HG02588 (cell line): ENCODE data around the gene NEURL1.
"Not testable (repeated sequence)": the region's sequence is repeated elsewhere in the genome, so short reads cannot be mapped to it uniquely, and the experiment has no call there.

ENCODE experiments used
- ATAC-seq: cut with Tn5 transposase; IDR thresholded peaks from one replicate; pipeline ENCODE4 v1.9.1; 2021; ENCODE audit warnings: mild to moderate bottlenecking, moderate library complexity; ENCODE audit not compliant: unreplicated experiment

NEURL1 gene

DNA sequence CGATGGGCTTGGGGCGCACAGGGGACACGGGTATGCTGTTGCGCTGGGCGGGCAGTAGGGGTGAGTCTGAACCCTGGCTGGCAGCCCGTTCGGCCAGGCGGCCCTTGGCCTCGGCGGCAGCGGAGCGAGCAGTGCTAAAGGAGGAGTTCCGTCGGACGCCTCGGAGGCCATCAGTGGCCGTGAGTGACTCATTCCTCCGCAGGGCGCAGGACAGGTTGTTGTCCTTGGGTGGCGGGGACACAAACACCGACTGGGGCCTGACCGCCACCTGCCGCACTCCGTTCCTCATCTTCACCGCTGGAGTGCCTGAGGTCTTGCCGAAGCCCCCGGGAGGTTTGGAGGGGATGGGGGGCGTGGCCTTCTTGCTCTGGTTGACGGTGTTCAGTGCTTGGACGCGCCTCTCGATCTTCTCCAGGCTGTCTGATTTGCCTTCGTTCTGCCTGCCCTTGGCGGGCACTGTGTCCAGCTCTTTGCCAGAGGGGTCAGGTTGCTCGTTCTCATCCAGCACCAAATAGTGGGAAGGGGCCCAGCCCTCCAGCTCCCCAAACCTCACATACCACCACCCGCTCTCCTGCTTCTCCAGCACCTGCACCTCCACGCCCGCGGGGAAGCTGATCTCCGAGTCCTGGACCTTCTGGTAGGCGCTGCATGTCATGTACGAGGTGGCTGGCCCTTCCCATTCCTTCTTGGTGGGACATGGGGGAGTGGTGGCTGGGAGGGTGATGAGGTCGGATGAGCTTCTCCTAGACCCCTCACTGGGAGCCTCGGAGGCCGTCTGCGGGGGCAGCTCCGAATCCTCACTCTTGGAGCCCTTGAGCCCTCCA lies 108.7 kb downstream of the NEURL1 start:
- ATAC-seq = no peak

DNA sequence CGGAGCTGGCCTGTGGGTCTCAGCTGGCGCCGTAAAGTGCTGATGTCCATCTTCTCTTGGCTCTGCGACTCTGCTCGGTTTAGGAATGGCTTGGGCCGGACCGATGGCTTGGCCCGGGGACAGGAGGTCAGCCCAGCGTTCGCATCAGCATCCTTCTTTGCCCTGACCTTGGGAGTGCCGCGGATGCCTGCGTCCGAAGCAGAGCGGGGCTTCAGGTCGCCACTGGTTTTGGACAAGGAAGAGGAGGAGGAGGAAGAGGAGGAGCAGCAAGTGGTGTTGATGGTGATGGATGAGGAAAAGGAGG lies 109.3 kb downstream of the NEURL1 start:
- ATAC-seq = no peak

DNA sequence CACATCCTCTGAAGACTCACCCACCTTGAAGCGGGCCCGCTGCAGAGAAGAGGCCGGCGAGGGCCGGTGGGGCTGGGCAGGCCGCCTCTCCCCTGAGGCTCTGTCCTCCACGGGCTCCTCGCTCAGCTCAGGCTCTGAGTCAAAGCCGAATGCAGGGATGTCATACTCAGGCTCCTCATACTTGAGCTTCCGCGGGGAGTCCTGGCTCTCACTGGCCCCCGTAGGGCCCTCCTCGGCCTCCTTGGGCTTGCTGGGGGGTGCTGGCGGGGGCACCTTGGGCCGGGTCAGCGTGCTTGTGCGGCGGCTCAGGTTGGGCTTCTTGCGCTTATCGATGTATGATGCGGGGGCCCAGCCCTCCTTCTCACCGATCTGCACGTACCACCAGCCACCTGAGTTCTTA lies 109.9 kb downstream of the NEURL1 start:
- ATAC-seq = no peak

DNA sequence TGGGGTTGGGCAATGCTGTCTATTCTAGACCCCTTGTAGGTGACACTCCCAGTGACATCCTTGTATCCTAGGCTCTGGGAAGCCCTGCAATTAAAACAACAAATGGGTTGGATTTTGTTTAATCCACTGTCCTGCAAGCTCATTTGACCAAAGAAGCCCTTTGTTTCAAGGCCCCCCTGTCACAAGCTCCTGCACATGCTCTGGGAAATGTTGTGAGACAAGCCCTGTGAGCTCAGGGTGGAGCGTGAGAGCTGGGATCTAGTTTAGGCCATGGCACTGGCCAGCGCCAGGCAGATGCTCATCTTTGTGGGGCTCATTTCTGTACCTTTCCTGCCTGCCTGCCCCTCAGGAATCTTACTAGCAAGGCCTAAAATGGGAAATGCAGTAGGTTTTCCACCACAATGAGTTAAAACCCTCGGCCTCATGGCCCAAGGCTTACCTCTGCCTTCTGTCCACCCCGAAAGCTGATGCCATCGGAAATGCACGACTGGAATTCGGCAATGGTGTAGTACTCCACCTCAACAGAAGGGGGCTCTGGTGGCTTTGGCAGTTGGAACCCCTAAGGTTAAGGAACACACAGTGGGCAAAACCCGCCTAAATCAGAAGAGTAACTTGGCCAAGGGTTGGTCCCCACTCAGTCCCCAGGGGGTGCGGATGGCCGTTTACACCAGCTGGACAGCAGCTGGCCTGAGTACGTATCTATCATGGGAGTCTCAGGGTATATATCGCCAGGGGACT lies 112.0 kb downstream of the NEURL1 start:
- no peak for ATAC-seq

DNA sequence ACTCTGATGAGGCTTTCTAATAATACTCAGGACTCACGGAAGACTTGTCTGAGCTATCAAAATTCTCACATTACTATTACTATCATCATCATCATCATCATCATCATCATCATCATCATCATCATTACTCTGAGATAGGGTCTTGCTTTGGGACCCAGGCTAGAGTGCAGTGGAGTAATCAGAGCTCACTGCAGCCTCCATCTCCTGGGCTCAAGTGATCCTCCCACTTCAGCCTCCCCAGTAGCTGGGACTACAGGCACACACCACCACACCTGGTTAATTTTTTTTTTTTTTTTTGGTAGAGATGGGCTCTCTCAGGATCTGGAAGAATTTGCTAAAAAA lies 112.6 kb downstream of the NEURL1 start:
- ATAC-seq = not testable (repeated sequence)

DNA sequence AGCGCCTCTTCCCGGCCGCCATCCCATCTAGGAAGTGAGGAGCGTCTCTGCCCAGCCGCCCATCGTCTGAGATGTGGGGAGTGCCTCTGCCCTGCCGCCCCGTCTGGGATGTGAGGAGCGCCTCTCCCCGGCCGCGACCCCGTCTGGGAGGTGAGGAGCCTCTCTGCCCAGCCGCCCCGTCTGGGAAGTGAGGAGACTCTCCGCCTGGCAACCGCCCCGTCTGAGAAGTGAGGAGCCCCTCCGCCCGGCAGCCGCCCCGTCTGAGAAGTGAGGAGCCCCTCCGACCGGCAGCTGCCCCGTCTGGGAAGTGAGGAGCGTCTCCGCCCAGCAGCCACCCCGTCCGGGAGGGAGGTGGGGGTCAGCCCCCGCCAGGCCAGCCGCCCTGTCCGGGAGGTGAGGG lies 113.5 kb downstream of the NEURL1 start:
- ATAC-seq = not testable (repeated sequence)

DNA sequence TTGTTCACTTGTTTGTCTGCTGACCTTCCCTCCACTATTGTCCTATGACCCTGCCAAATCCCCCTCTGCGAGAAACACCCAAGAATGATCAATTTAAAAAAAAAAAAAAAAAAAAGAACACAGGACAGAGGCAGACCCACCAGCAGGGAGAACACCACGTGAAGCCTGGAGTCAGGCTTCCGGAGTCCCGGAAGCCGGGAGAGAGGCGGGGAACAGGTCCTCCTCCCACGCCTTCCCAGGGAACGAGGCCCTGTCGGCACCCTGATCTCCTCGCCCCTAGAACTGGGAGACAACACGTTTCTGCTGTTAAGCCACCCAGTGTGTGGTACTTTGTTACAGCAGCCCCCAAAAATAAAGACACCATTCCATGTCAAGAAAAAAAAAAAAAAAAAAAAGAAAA lies 114.6 kb downstream of the NEURL1 start:
- ATAC-seq = not testable (repeated sequence)

DNA sequence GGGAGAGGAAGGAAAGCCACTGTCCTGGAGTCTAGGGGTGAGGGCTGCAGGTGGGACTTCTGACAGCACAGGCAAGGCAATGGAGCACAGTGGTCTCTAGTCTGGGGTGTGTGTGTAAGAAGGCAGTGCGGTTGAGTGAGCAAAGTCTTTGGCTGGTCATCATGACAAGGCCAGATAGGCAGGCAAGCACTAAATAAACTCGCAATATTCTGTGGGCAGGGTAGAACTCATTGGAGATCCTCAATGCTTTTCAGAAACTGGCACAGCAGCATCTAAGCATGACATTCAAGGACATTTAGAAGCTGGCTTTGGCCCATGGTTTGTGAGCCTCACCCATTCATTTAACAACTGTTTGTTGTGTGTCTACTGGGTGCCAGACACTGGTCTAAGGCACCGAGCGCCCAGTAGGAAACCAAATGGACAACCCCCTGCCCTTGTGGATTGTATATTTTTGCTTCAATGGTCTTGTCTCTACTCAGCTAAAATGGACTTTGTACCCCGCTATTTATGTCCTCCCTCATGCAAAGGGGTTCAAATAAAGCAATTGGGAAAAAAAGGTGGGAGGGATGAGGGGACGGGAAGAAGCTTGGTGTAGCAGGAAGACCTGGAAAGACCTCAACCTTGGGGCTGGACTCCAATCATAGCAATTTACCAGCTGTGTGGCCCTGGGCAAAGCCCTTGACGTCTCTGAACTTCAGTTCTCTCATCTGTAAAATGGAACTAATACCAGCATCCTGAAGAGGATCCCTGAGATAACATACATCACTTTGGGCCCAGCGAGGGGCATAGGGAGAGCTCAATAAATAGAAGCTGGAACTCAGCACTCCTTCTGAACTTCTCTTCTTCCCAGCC lies 116.0 kb downstream of the NEURL1 start:
- ATAC-seq = no peak

DNA sequence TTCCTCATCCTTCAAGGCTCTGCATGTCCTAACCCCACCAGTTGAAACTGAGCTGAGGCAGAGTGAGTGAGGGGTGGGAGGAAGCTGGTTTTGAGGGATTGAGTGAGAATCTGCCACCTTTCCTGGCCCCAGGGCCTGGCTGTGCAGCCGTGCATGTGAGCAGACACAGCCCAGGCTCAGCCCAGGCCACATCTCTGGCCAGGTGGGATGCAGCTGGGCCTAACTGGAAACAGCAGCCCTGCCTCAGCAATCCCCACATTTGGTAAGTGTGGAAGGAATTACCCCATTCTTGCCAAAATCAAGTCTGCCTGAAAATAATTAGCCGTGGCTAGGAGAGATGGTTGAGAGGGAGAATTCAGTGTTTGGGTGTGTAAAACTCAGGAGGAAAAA lies 116.6 kb downstream of the NEURL1 start:
- no peak for ATAC-seq

DNA sequence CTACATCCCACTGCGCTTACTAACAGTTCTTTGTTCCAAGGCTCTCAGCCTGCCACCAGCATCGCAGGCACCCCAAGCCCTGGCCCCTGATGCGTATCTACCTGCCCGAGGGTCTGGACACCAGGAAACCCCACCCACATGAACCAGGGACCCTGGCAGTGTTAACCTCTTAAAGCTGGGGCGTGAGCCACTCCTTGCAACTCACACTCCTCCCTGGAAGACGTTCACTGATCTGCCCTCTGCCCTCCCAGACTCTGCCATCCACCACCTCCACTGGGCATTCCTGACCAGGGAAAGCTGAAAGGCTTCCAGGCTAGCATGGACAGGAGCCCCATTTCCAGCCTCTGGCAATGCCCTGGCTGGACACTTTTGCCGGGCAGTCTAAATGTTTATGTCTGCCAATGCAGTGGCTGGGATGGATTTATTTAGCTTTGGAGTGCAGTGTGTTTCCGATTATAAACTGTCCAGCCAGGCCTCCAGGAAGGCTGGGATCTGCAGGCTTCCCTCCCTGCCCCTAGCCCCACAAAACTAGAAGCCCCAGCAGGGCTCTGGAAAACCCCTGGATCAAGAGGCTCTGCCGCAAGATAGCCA lies 117.5 kb downstream of the NEURL1 start:
- no peak for ATAC-seq

DNA sequence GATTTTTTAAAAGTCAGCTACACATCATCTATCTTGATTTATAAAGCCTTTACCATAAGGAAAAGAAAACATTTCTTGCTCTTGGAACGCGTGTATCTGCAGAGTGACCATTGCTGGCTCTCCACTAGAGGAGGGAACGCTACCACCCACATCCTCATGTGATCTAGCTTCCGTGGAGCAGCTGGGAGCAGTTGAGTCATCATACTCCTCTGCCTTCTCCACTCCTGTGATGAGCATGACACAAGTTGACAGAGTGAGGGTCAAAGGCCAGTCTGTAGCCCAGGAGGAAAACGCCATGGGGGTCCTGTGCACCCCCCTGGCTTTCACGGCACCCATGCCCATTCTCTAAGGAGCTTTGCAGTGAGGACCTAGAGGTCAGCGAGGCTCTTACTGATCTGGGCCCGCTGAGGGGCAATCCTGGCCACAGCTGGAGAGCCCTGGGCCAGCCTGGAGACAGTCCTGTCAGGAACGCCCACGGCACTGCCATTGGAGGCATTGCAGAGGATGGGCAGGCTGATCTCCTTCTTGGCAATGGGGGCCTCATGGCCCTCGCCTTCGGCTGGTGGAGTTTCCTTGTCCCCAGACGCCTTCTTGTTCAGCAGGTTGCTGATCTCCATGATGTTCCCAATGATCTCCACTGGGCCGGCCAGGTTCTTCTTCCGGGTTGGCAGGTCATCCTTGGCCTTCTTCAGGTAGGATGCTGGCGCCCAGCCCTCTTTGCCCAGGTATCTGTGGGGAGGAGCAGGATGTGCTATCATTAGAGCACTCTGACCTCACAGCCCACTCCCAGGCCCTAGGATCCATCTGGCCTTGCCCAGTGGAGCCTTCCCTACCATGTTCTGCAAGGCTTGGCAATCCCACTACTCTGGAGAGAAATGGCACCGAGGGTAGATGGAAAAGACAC lies 119.2 kb downstream of the NEURL1 start:
- ATAC-seq = no peak

DNA sequence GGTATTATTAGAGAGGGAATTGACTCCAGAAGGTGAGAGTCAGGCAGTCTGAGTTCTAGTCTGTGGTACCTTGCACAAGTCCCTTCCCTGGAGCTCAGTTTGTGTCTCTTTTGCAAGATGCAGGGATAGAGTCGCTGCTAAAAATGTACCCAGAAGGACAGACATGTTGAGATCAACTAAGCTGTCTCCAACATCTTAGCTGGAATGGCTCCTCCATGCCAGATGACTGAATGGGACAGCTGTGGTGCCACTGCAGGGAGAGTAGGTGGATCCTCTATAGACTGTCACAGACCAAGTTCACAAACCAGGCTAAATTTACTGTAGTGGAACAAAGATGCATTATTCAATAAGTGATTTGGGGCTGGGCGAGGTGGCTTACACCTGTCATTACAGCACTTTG lies 120.1 kb downstream of the NEURL1 start:
- no peak for ATAC-seq

DNA sequence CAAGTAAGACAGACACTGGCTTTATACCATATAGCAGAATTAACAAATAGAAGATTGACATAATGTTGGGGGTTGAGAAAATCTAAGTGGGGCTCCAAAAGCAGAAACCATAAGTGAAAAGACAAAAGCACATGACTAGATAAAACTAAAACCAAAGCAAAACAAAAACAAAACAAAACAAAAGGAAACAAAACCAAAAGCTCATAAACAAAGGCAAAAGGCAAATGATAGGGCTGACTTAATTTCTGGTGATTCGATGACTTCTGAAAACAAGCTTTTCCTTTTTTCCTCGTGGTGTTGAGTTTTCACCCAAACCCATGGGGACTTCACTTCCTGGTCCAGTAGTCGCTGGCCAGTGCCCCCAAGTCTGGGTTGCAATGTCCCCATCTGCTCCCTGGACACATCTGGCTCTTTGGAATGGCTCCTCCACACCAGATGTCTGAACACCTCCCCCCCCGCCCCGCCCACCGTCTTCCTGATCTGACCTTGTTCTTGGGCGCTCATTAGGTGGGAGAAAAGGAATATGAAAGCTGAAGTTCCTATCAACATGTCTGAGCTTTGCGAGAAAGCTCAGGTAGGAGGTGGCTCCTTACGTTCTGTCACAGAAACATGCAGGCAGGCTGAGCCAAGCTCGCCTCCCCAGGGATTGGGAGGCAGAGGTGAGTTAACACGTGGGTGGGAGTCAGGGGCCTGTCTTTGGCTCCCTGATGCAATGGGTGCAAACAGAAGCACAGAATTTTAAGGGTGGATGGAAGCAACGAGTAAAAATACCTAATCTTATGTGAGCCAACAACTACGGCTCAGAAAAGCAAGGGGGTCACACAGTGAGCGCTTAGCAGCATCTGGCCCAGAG lies 121.0 kb downstream of the NEURL1 start:
- ATAC-seq = no peak

DNA sequence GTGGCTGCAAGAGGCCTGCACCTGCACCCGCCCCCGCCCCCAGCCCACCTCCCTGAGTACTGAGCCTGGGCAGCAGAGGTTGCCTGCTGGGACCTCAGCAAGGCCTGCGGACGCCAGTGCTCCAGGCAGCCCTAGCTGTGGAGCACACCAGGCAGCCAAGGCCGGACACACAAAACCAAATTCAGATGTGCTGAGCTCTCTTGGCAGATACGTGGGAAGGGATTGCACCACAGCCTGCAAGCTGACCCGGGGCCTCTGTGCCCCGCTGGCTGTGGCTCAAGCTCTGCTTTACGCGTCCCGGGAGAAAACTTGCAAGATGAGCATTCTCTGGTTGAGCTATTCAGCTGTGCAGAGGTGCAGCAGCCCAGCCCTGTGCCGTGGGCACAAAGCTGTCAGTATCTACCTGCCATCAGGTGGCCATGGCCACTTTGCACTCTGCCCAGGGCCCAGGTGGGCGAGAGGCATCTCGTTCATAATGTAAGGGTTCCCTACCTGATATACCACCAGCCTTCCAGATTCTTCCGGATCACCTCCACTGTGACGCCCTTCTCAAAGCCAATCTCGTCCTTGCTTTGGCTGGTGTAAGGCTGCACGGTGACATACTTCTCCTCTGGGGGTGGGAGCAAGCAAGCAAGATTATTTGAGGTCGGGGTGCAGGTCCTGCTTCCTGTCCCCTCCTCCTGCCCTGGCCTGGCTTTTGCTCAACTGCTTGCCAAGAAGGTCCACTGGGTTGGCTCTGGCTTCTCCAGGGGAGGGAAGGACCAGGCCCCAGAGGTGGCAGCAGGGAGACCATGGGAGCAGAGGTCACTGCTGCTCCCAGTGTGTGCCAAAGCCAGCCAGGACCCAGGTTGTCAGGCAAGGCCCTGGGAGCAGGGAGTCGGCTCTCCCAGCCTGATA lies 123.4 kb downstream of the NEURL1 start:
- no peak for ATAC-seq

DNA sequence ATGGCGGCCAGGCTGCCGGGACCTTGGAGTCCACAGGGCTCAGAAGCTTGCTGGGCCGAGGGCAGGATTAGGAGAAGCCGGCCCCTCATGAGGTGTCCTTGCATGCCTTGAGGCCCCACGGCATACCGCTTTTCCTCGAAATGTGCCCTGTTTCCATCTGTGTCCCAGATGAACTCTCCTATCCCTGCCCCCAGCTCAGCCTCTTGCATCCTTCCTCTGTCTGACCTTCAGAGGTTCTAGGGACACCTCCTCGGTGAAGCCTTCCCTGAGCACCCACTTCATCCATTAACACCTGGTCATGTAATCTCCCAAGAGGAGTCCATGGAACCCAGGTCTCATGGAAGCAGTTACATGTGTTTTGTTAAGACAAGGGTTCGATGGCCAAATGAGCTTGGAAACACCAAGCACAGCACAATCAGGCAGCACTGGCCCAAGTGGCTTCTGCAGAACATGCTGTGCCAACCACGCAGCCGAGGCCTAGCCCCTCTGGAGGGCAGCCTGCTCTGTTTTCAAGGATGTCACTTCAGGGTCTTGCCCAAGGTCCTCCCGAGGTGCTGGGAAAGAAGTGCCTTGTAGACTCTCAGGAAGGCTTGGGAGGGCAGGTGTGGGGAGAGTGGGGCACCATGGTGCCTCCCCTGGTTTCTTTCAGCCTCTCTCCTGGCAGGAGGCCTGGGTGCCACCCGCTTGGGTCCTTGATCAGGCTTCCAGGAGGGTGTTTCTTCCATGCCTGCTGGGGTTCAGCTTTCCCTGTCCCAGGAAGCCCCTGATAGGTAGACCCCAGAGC lies 124.3 kb downstream of the NEURL1 start:
- ATAC-seq = no peak

DNA sequence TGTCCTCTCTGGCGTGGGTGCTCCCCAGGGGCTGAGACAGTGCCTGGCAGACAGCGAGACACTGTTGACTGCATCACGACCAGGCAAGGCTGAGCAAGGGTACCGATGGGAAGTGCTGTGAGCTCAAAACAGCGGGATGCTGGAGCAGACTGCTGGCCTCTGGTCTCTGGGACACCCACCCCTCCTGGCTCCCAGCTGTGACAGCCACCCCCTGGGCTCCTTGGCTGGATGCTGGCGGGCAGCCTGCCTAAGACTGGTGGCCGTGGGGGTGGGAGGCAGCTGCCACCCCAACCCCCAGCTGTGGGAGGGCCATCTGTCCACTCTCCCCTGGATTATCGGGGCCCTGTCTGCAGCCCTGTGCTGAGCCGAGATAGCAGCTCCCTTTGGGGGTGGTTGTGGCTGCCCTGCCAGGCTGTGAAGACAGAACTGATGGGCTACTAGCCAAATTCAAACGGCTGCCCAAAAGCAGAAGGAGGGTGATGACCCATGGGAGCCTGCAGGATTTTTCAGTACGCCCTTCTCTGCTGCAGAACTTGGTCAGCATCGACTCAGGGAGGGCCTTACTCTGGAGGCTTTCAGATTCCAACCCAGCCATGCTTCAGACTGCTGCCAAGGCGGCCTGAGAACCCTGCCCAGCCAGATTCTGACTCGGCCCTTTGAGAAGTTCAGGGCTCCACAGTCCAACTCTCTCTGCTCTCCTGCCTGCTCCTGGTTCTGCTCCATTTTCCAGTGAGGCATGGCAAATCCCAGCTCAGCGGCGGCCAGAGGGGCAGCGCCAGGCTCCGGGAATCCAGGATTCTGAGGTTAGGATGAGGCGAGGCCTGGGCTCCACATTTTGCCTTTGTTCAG lies 125.3 kb downstream of the NEURL1 start:
- no peak for ATAC-seq
